Ectodermal cell (in vitro differentiated cells): ENCODE data around the gene ACVR2A.

Experiments used
- H3K27ac ChIP-seq: 2 replicates; pipeline ENCODE4 v1.7.0; 2013; ENCODE audit warnings: mild to moderate bottlenecking, low read depth, low read length; ENCODE audit not compliant: insufficient read depth, poor library complexity, severe bottlenecking
- H3K27me3 ChIP-seq: 2 replicates; pipeline ENCODE4 v1.7.0; 2013; ENCODE audit warnings: mild to moderate bottlenecking, low read length; ENCODE audit not compliant: insufficient read depth, control insufficient read depth, poor library complexity, severe bottlenecking
- H3K36me3 ChIP-seq: one replicate; pipeline ENCODE4 v1.7.0; 2013; ENCODE audit warnings: low read length; ENCODE audit not compliant: control insufficient read depth, insufficient read depth
- H3K4me1 ChIP-seq: one replicate; pipeline ENCODE4 v1.7.0; 2013; ENCODE audit warnings: low read length; ENCODE audit not compliant: control insufficient read depth, insufficient read depth
- H3K4me3 ChIP-seq: 2 replicates; pipeline ENCODE4 v1.7.0; 2013; ENCODE audit warnings: low read depth, low read length, control low read depth; ENCODE audit not compliant: insufficient read depth
- H3K9me3 ChIP-seq: 2 replicates; pipeline ENCODE4 v1.7.0; 2013; ENCODE audit warnings: mild to moderate bottlenecking, low read length, moderate library complexity; ENCODE audit not compliant: control insufficient read depth
- WGBS, 2 experiments: methylation state at CpG; one replicate each; pipeline ENCODE4 v1.1.7; 2013; ENCODE audit warnings: missing lambda C conversion rate in 2 of 2; 5-methylcytosine and 5-hydroxymethylcytosine counted together

Gene ACVR2A

GRCh38 chr2:147855316-147855715 is 10.5 kb downstream of the ACVR2A start:
- Histone ChIP-seq H3K36me3 (no peaks in the 10 kb centered on the region), H3K4me1 (peaks cover 12% of the 10 kb centered on the region), H3K9me3 (no peaks in the 10 kb centered on the region), H3K4me3 (no peak overlapping the region), H3K27me3 (no peaks in the 10 kb centered on the region), H3K27ac (no peak overlapping the region)

GRCh38 chr2:147855977-147856376 is 11.1 kb downstream of the ACVR2A start:
- H3K27ac ChIP-seq: no peak overlapping the region
- no peaks in the 10 kb centered on the region for H3K27me3 ChIP-seq
- no peaks in the 10 kb centered on the region for H3K36me3 ChIP-seq
- H3K4me1 ChIP-seq: peaks cover 12% of the 10 kb centered on the region
- H3K4me3 ChIP-seq: no peak overlapping the region
- no peaks in the 10 kb centered on the region for H3K9me3 ChIP-seq

- Histone ChIP-seq H3K27ac (no peak overlapping the region), H3K9me3 (no peaks in the 10 kb centered on the region), H3K36me3 (no peaks in the 10 kb centered on the region), H3K27me3 (no peaks in the 10 kb centered on the region), H3K4me1 (peaks cover 12% of the 10 kb centered on the region), H3K4me3 (no peak overlapping the region)
- no CpG with 5 or more reads among the region's 1 CpG for WGBS, 2 experiments
Measured at GRCh38 chr2:147860009-147860408, 15.2 kb downstream of the ACVR2A start.

GRCh38 chr2:147862859-147863516 is 18.2 kb downstream of the ACVR2A start:
- H3K27me3 ChIP-seq: no peaks in the 10 kb centered on the region
- no peaks in the 10 kb centered on the region for H3K36me3 ChIP-seq
- WGBS, 2 experiments: 72 to 86% methylated on average over 2 of the region's 2 CpGs
- H3K27ac ChIP-seq: no peak overlapping the region
- no peak overlapping the region for H3K4me3 ChIP-seq
- peaks cover 12% of the 10 kb centered on the region for H3K4me1 ChIP-seq
- H3K9me3 ChIP-seq: no peaks in the 10 kb centered on the region

GRCh38 chr2:147863835-147864234 is 19.0 kb downstream of the ACVR2A start:
- Histone ChIP-seq H3K27me3 (no peaks in the 10 kb centered on the region), H3K9me3 (no peaks in the 10 kb centered on the region), H3K27ac (no peak overlapping the region), H3K4me3 (no peak overlapping the region), H3K4me1 (peaks cover 12% of the 10 kb centered on the region), H3K36me3 (no peaks in the 10 kb centered on the region)
- WGBS, 2 experiments: 88 to 100% methylated on average over 1 of the region's 1 CpG

- Histone ChIP-seq H3K4me1 (no peaks in the 10 kb centered on the region), H3K9me3 (no peaks in the 10 kb centered on the region), H3K27me3 (no peaks in the 10 kb centered on the region), H3K4me3 (no peak overlapping the region), H3K27ac (no peak overlapping the region), H3K36me3 (no peaks in the 10 kb centered on the region)
Measured at GRCh38 chr2:147865560-147865959, 20.7 kb downstream of the ACVR2A start.

GRCh38 chr2:147867050-147867449 is 22.2 kb downstream of the ACVR2A start:
- WGBS, 2 experiments: 90 to 92% methylated on average over 2 of the region's 2 CpGs
- Histone ChIP-seq H3K9me3 (no peaks in the 10 kb centered on the region), H3K4me3 (no peak overlapping the region), H3K36me3 (no peaks in the 10 kb centered on the region), H3K27ac (no peak overlapping the region), H3K4me1 (no peaks in the 10 kb centered on the region), H3K27me3 (no peaks in the 10 kb centered on the region)

GRCh38 chr2:147869934-147870333 is 25.1 kb downstream of the ACVR2A start:
- H3K9me3 ChIP-seq: no peaks in the 10 kb centered on the region
- no peaks in the 10 kb centered on the region for H3K27me3 ChIP-seq
- no peaks in the 10 kb centered on the region for H3K4me1 ChIP-seq
- H3K36me3 ChIP-seq: no peaks in the 10 kb centered on the region
- H3K4me3 ChIP-seq: no peak overlapping the region
- WGBS, 2 experiments: 88 to 90% methylated on average over 1 of the region's 2 CpGs
- no peak overlapping the region for H3K27ac ChIP-seq

GRCh38 chr2:147872967-147873366 is 28.1 kb downstream of the ACVR2A start:
- no peaks in the 10 kb centered on the region for H3K27me3 ChIP-seq
- no peak overlapping the region for H3K27ac ChIP-seq
- no peak overlapping the region for H3K4me3 ChIP-seq
- H3K36me3 ChIP-seq: no peaks in the 10 kb centered on the region
- H3K4me1 ChIP-seq: no peaks in the 10 kb centered on the region
- no peaks in the 10 kb centered on the region for H3K9me3 ChIP-seq

- no peak overlapping the region for H3K27ac ChIP-seq
- H3K36me3 ChIP-seq: no peaks in the 10 kb centered on the region
- no peak overlapping the region for H3K4me3 ChIP-seq
- 91 to 97% methylated on average over 1 of the region's 1 CpG for WGBS, 2 experiments
- no peaks in the 10 kb centered on the region for H3K27me3 ChIP-seq
- H3K4me1 ChIP-seq: no peaks in the 10 kb centered on the region
- H3K9me3 ChIP-seq: no peaks in the 10 kb centered on the region
Measured at GRCh38 chr2:147873859-147874483, 29.1 kb downstream of the ACVR2A start.

GRCh38 chr2:147879846-147880245 is 35.0 kb downstream of the ACVR2A start:
- H3K36me3 ChIP-seq: no peaks in the 10 kb centered on the region
- H3K4me3 ChIP-seq: no peak overlapping the region
- no peaks in the 10 kb centered on the region for H3K9me3 ChIP-seq
- H3K27me3 ChIP-seq: no peaks in the 10 kb centered on the region
- H3K27ac ChIP-seq: no peak overlapping the region
- no peaks in the 10 kb centered on the region for H3K4me1 ChIP-seq
